GM12891 (cell line): ENCODE results near the gene NCOA3.
A peak's percentile ranks its signal among the peaks of the same experiment; 100 is the strongest.
"Not testable (repeated sequence)": the region's sequence is repeated elsewhere in the genome, so short reads cannot be mapped to it uniquely, and the experiment has no call there.

Experiments used
- DNase-seq: peaks from one replicate; pipeline ENCODE4 v3.0.0; 2011; ENCODE audit warnings: low spot score; ENCODE audit not compliant: insufficient read length
- FAIRE-seq: peaks from 2 replicates; lab custom pipeline; 2011; peaks lifted over from hg19 to GRCh38; lab: Jason Lieb, UNC
- PAX5 ChIP-seq: IDR thresholded peaks from 2 replicates; pipeline ENCODE4 v1.6.1; 2011; ENCODE audit warnings: low read length, moderate library complexity, mild to moderate bottlenecking; ENCODE audit not compliant: insufficient read depth, severe bottlenecking
- POLR2A ChIP-seq: IDR thresholded peaks from 2 replicates; pipeline ENCODE4 v1.6.1; 2011; ENCODE audit warnings: low read depth, low read length, control low read depth
- POLR2AphosphoS5 ChIP-seq: IDR thresholded peaks from 2 replicates; pipeline ENCODE4 v1.6.1; 2011; ENCODE audit warnings: low read depth, low read length, control low read depth
- POU2F2 ChIP-seq: IDR thresholded peaks from 2 replicates; pipeline ENCODE4 v1.6.1; 2011; ENCODE audit warnings: low read depth, mild to moderate bottlenecking, control low read depth, low read length, moderate library complexity
- SPI1 ChIP-seq: IDR thresholded peaks from 2 replicates; pipeline ENCODE4 v1.6.1; 2011; ENCODE audit warnings: low read depth, low read length, control low read depth
- TAF1 ChIP-seq: IDR thresholded peaks from 2 replicates; pipeline ENCODE4 v1.6.1; 2011; ENCODE audit warnings: low read depth, low read length, control low read depth

Gene NCOA3

GRCh38 chr20:47487175-47487917, 14.3 kb upstream of the NCOA3 start:
- FAIRE-seq: peak; percentile 82
- DNase-seq: no peak
- peak; percentile 89 for TF ChIP-seq POU2F2
- no peak; the same call in 1 of the 2 replicates for TF ChIP-seq POLR2A
- TF ChIP-seq POLR2AphosphoS5: 0 out of 2 replicates have a peak, but pooled peaks have one; percentile 41
- TF ChIP-seq SPI1: peak; percentile 88

- no peak for FAIRE-seq
- DNase-seq: no peak
- no peak for TF ChIP-seq POLR2AphosphoS5
- no peak for TF ChIP-seq POU2F2
- no peak for TF ChIP-seq TAF1
- peak; percentile 83 for TF ChIP-seq SPI1
These were observed 12.2 kb upstream of the NCOA3 start for GRCh38 chr20:47489448-47489872.

GRCh38 chr20:47490795-47491194, 10.9 kb upstream of the NCOA3 start:
- peak; percentile 79 for TF ChIP-seq SPI1
- TF ChIP-seq PAX5: no peak
- TF ChIP-seq POU2F2: no peak
- DNase-seq (no peak), FAIRE-seq (no peak)

DNA sequence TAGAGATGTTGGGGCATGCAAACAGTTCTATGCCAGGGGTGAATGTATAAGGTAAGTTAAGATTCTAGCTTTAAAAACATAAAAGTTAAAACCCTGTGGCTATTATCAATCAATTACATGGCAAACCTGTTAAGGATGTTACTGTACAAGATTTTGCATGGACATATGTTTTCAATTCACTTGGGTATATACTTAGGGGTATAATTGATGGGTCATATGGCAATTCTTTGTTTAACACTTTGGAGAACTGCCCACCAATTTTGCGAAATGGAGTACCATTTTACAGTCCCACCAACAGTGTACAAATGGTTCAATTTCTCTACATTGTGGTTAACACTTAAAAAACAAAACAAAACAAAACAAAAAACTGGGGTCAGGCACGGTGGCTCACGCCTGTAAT, 9.4 kb upstream of the NCOA3 start:
- FAIRE-seq (no peak), DNase-seq (no peak)
- TF ChIP-seq POLR2AphosphoS5: no peak
- TF ChIP-seq SPI1: no peak
- no peak for TF ChIP-seq POU2F2
- no peak for TF ChIP-seq POLR2A
- TF ChIP-seq TAF1: no peak
- no peak for TF ChIP-seq PAX5

DNA sequence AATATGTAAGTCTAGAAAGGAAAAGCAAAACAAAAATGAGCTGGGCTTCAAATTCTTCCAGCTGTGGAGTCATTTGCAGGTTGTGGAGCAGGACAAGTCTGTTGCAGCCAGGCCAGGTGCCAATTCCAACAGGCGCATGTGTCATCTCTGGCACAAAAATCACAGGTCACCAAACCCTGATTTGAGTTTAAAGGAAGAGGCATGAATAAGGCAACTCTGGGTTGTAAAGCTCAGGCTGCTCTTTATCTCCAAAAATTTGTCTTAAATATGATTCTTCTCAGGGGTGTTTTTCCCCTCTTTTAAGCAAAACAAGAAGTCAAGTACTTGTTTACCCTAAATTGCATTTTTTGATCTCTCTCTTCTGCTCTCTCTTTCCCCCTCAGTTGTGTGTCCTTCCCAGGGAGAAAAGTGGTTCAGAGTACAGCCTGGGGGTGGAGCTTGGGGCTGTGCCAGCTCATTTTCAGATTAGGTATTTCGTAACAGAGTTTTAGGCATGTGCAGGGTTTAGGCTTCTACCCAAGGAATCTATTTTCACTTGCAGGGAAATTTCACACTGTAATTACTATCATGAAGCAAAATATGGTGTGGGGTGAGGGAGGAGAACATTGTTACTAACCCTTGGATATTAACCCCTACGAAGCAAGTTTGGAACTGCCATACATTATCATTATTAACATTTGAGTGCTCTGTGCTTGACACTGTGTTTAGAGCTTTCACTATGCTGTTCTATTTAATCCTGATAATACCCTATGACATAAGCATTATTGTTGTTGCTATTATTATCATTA, 8.3 kb upstream of the NCOA3 start:
- DNase-seq: no peak
- peak; percentile 48 for FAIRE-seq
- TF ChIP-seq POU2F2: no peak
- TF ChIP-seq SPI1: no peak
- no peak for TF ChIP-seq POLR2A
- no peak for TF ChIP-seq POLR2AphosphoS5
- no peak for TF ChIP-seq TAF1
- no peak for TF ChIP-seq PAX5

DNA sequence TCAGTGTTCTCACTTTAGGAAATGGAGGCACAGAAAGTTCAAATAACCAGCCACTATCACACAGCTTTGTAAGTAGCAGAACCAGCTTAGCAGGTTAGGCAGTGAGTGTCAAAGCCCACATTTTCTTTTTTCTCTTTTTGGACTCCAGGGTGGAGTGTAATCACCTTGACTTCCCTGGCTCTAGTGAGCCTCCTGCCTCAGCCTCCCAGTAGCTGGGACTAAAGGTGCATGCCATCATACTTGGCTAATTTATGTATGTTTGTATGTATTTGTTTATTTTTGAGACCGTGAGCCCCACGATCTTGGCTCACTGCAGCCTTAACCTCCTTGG, 7.8 kb upstream of the NCOA3 start:
- FAIRE-seq: no peak
- TF ChIP-seq SPI1 (no peak), TAF1 (no peak), POLR2AphosphoS5 (no peak), PAX5 (no peak), POU2F2 (no peak), POLR2A (no peak)
- DNase-seq: no peak

GRCh38 chr20:47494606-47495005, 7.1 kb upstream of the NCOA3 start:
- not testable (repeated sequence) for DNase-seq

DNA sequence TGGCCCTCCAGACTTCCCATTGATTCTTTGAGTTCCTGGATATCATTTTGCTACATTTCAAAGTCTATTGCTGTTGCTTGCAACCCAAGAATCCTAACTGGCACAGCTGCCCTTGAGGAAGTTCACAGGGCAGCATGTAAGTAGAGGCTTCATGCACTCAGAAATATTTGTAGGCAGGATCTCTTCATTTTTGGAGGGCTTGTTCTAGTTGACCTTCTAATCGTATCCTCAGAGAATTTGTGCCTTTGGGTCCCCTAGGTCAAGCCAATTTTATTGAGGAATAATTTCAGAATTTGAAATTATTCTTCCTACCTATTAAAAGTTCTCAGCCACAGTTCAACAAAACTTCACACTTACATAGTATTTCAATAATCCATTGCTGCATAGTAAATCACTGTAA, 5.6 kb upstream of the NCOA3 start:
- TF ChIP-seq POU2F2 (no peak), POLR2A (no peak), POLR2AphosphoS5 (no peak), TAF1 (no peak), SPI1 (no peak), PAX5 (no peak)
- no peak for FAIRE-seq
- DNase-seq: no peak

More at GRCh38 chr20:47494606-47495005, 7.1 kb upstream of the NCOA3 start:
- not testable (repeated sequence) for FAIRE-seq

GRCh38 chr20:47498606-47499005, 3.1 kb upstream of the NCOA3 start:
- TF ChIP-seq POLR2AphosphoS5 (no peak), SPI1 (no peak), POLR2A (no peak), POU2F2 (no peak)
- DNase-seq: no peak
- FAIRE-seq: peak; percentile 31

- DNase-seq: no peak
- TF ChIP-seq PAX5: no peak
- TF ChIP-seq TAF1: no peak
- no peak for TF ChIP-seq SPI1
- TF ChIP-seq POLR2AphosphoS5: no peak
- TF ChIP-seq POLR2A: no peak
- TF ChIP-seq POU2F2: no peak
- FAIRE-seq: no peak
These were observed 2.6 kb upstream of the NCOA3 start for GRCh38 chr20:47499053-47499452.

DNA sequence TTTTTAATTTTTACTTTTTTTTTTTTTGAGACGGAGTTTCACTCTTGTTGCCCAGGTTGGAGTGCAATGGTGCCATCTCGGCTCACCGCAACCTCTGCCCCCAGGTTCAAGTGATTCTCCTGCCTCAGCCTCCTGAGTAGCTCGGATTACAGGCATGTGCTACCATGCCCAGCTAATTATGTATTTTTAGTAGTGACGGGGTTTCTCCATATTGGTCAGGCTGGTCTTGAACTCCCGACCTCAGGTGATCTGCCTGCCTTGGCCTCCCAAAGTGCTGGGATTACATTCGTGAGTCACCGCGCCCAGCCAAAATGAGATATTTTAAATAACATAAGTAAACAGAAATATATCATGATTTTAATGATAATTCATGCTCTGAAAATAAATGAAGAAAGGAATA, 1.6 kb upstream of the NCOA3 start:
- not testable (repeated sequence) for FAIRE-seq, DNase-seq
